Keratinocyte (primary cell): Measurements from ENCODE around the gene GARNL3. TPM values are rescaled to one million over a fixed set of nuclear protein-coding genes. Genes with fewer than 3 reads are reported as not detected.

ENCODE experiments used
- DNase-seq: peaks from one replicate; pipeline ENCODE4 v3.0.0-alpha.2; 2011; ENCODE audit warnings: low read depth, missing footprints, low spot score
- FAIRE-seq: peaks from 2 replicates; lab custom pipeline; 2011; peaks lifted over from hg19 to GRCh38; lab: Jason Lieb, UNC
- H2AFZ ChIP-seq: 2 replicates; pipeline ENCODE4 v1.6.0; 2012; ENCODE audit warnings: low read length, control low read depth, inconsistent platforms; ENCODE audit not compliant: control insufficient read depth
- H3K27ac ChIP-seq: 2 replicates; pipeline ENCODE4 v1.5.1; 2011; ENCODE audit warnings: low read length; ENCODE audit not compliant: control insufficient read depth, insufficient read depth
- H3K27me3 ChIP-seq: 3 replicates; pipeline ENCODE4 v1.6.0; 2011; ENCODE audit warnings: low read length; ENCODE audit not compliant: control insufficient read depth, insufficient read depth; ENCODE audit errors: extremely low read depth
- H3K36me3 ChIP-seq, 2 experiments: 2 replicates in 1 of 2; 3 replicates in 1 of 2; pipeline ENCODE4 v1.5.1; 2011; ENCODE audit warnings: low read length in 2 of 2, mild to moderate bottlenecking in 1 of 2; ENCODE audit not compliant: control insufficient read depth in 2 of 2, insufficient read depth in 2 of 2; ENCODE audit errors: extremely low read depth in 1 of 2
- H3K4me1 ChIP-seq: 3 replicates; pipeline ENCODE4 v1.5.1; 2011; ENCODE audit warnings: low read length; ENCODE audit not compliant: control insufficient read depth, insufficient read depth; ENCODE audit errors: extremely low read depth
- H3K4me2 ChIP-seq: 3 replicates; pipeline ENCODE4 v1.6.0; 2011; ENCODE audit warnings: low read depth, low read length; ENCODE audit not compliant: control insufficient read depth, insufficient read depth; ENCODE audit errors: extremely low read depth
- H3K4me3 ChIP-seq, 3 experiments: fragments of 200-600 bp in 1 of 3; sonication (generic) in 1 of 3; 2 replicates in 2 of 3; 3 replicates in 1 of 3; pipeline ENCODE4 v1.5.1; 2011 to 2016; ENCODE audit warnings: low read length in 3 of 3, mild to moderate bottlenecking in 3 of 3, control low read depth in 2 of 3, inconsistent platforms in 1 of 3, low read depth in 1 of 3, mixed read lengths in 1 of 3, mixed run types in 1 of 3, moderate library complexity in 1 of 3; ENCODE audit not compliant: control insufficient read depth in 2 of 3, insufficient read depth in 2 of 3; ENCODE audit errors: extremely low read depth in 1 of 3
- H3K79me2 ChIP-seq: 2 replicates; pipeline ENCODE4 v1.6.0; 2012; ENCODE audit warnings: low read length; ENCODE audit not compliant: control insufficient read depth, insufficient read depth
- H3K9ac ChIP-seq: 3 replicates; pipeline ENCODE4 v1.6.0; 2011; ENCODE audit warnings: low read length; ENCODE audit not compliant: control insufficient read depth, insufficient read depth; ENCODE audit errors: extremely low read depth
- H3K9me1 ChIP-seq: 3 replicates; pipeline ENCODE4 v1.6.0; 2011; ENCODE audit warnings: low read length; ENCODE audit not compliant: control insufficient read depth, insufficient read depth; ENCODE audit errors: extremely low read depth
- H3K9me3 ChIP-seq: 2 replicates; pipeline ENCODE4 v1.5.1; 2012; ENCODE audit warnings: low read depth, low read length; ENCODE audit not compliant: control insufficient read depth
- H4K20me1 ChIP-seq: 3 replicates; pipeline ENCODE4 v1.6.0; 2011; ENCODE audit warnings: low read length; ENCODE audit not compliant: control insufficient read depth, insufficient read depth; ENCODE audit errors: extremely low read depth
- EZH2 ChIP-seq: IDR thresholded peaks from one replicate; pipeline ENCODE4 v1.6.1; 2012; ENCODE audit warnings: inconsistent platforms, mild to moderate bottlenecking, low read length, moderate library complexity
- dilution Hi-C: fragments of 300-500 bp; cut with MboI; formaldehyde crosslinking; loops from one replicate; pipeline ENCODE4 v1.7.0; 2020; ENCODE audit warnings: low sequenced_read_pairs; ENCODE audit not compliant: extremely low pct_ligation_motif_present
- polyA plus RNA-seq, 5 experiments: library from polyadenylated mRNA; depleted of rRNA in 3 of 5; stranded (reverse) in 3 of 5; stranded (forward) in 1 of 5; unstranded in 1 of 5; fragments of >200 nt; gene quantifications; 1 replicate in 1 of 5; 2 replicates in 3 of 5; 3 replicates in 1 of 5; pipeline versions ENCODE4 v1.2.1 to v1.2.3, GENCODE V29; 2011 to 2012; ENCODE audit warnings: missing spikeins in 2 of 5, low read depth in 1 of 5, low replicate concordance in 1 of 5
- TF ChIP-seq, protein P1 (sequence below), 3 experiments: IDR thresholded peaks in 1 of 3; conservative IDR thresholded peaks in 1 of 3; optimal IDR thresholded peaks in 1 of 3; 2 replicates in 2 of 3; 3 replicates in 1 of 3; pipeline versions ENCODE3 to v1.5.1; 2011; ENCODE audit warnings: low read length in 3 of 3, mild to moderate bottlenecking in 3 of 3, moderate library complexity in 2 of 3, control low read depth in 1 of 3, inconsistent platforms in 1 of 3; ENCODE audit not compliant: insufficient read depth in 2 of 3; ENCODE audit errors: extremely low read depth in 1 of 3

The GARNL3 gene
- polyA plus RNA-seq, 1 donor (not counting 4 experiments of a cell fraction or from before 2014, with no cell fraction given), result 2.4 TPM

DNA sequence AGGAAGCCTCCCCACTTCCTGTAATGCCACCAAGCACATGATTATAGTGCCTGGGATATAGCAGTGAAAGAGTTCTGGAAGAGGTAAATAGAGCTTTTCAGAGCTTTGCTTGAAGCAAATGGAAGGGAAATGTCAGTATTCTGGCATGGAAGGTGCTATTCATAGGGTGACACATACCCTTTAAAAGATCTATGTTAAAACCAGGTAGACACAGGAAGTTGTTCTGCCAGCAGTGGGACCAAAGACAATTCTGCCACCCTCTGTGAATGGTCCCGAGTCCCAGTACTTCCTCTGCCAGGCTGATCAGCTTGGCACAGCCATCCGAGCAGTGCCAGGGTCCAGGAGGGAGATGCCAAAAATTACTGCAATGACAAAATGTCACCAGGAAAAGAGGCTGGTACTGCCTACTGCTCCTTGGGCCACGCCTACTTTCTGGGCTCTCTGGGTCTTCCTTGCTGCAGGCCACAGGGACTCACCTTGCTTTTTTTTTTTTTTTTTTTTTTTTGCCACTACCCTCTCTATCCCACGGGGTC lies 26.7 kb downstream of the GARNL3 start:
- peaks cover 9% of the 10 kb centered on the region for H3K4me1 ChIP-seq
- H3K4me3 ChIP-seq, result no peak overlapping the region
- TF ChIP-seq EZH2, result no peak
- TF ChIP-seq, protein P1, sequence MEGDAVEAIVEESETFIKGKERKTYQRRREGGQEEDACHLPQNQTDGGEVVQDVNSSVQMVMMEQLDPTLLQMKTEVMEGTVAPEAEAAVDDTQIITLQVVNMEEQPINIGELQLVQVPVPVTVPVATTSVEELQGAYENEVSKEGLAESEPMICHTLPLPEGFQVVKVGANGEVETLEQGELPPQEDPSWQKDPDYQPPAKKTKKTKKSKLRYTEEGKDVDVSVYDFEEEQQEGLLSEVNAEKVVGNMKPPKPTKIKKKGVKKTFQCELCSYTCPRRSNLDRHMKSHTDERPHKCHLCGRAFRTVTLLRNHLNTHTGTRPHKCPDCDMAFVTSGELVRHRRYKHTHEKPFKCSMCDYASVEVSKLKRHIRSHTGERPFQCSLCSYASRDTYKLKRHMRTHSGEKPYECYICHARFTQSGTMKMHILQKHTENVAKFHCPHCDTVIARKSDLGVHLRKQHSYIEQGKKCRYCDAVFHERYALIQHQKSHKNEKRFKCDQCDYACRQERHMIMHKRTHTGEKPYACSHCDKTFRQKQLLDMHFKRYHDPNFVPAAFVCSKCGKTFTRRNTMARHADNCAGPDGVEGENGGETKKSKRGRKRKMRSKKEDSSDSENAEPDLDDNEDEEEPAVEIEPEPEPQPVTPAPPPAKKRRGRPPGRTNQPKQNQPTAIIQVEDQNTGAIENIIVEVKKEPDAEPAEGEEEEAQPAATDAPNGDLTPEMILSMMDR (optimal IDR thresholded peaks at IDR 0.05 in 1 of 3, IDR thresholded peaks at IDR 0.05 in 1 of 3, conservative IDR thresholded peaks at IDR 0.05 in 1 of 3; ENCODE audit: extremely low read depth in 1 of 3, insufficient read depth in 2 of 3, low read length in 3 of 3), result no peak
- no peak overlapping the region for H2AFZ ChIP-seq
- no peak overlapping the region for H3K4me2 ChIP-seq
- dilution Hi-C loops, result no loop called here
- no peaks in the 10 kb centered on the region for H3K9me3 ChIP-seq
- no peaks in the 10 kb centered on the region for H4K20me1 ChIP-seq
- H3K9ac ChIP-seq, result no peak overlapping the region
- no peaks in the 10 kb centered on the region for H3K27me3 ChIP-seq
- no peaks in the 10 kb centered on the region for H3K79me2 ChIP-seq
- H3K9me1 ChIP-seq, result peaks cover 2% of the 10 kb centered on the region
- H3K36me3 ChIP-seq, result no peaks in the 10 kb centered on the region
- no peak for FAIRE-seq
- no peak overlapping the region for H3K27ac ChIP-seq
- DNase-seq, result no peak

DNA sequence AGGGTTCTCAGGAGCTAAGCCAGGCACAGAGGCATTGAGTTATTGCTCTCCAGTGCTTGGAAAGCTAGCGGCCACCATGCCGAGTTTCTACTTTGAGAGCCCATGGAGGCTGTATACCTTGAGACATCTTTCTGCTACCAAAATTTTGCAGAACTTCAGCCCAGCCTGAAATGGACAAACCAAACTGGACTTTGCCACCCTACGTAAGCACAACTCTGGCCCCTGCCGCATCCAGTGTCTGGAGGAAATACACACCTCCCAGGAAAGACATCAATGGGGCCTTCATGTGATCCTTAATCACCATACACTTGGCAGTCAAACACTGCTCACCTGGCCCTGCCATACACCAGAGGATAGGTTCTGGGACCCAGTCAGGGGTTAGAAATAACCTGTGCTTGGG lies 27.8 kb downstream of the GARNL3 start:
- dilution Hi-C loops, result no loop called here
- H2AFZ ChIP-seq, result no peak overlapping the region
- FAIRE-seq, result no peak

More for the DNA sequence above, 27.8 kb downstream of the GARNL3 start:
- no peaks in the 10 kb centered on the region for H3K9me3 ChIP-seq
- H3K4me2 ChIP-seq, result no peak overlapping the region
- H3K79me2 ChIP-seq, result no peaks in the 10 kb centered on the region
- H3K27me3 ChIP-seq, result no peaks in the 10 kb centered on the region
- peaks cover 9% of the 10 kb centered on the region for H3K4me1 ChIP-seq
- no peak for TF ChIP-seq EZH2
- TF ChIP-seq, protein P1 (optimal IDR thresholded peaks at IDR 0.05 in 1 of 3, IDR thresholded peaks at IDR 0.05 in 1 of 3, conservative IDR thresholded peaks at IDR 0.05 in 1 of 3; ENCODE audit: extremely low read depth in 1 of 3, insufficient read depth in 2 of 3, low read length in 3 of 3), result no peak
- DNase-seq, result no peak
- no peaks in the 10 kb centered on the region for H4K20me1 ChIP-seq
- no peak overlapping the region for H3K9ac ChIP-seq
- H3K9me1 ChIP-seq, result peaks cover 2% of the 10 kb centered on the region
- H3K27ac ChIP-seq, result no peak overlapping the region
- H3K4me3 ChIP-seq, result no peak overlapping the region
- no peaks in the 10 kb centered on the region for H3K36me3 ChIP-seq
